IMR-90 (cell line): ENCODE data around the gene CCL20.

Experiments used
- BHLHE40 ChIP-seq: fragments of 150-350 bp; IDR thresholded peaks from 2 replicates; pipeline ENCODE4 v1.6.1; 2016; ENCODE audit warnings: mild to moderate bottlenecking, low read depth, low read length
- CEBPB ChIP-seq: IDR thresholded peaks from 2 replicates; pipeline ENCODE4 v1.6.1; 2012; ENCODE audit warnings: low read depth, low read length, improper control_type of control experiment
- ELK1 ChIP-seq: fragments of 150-350 bp; IDR thresholded peaks from 2 replicates; pipeline ENCODE4 v1.6.1; 2016; ENCODE audit warnings: low read depth, mild to moderate bottlenecking, low read length, moderate library complexity, borderline replicate concordance
- FOS ChIP-seq: fragments of 150-350 bp; IDR thresholded peaks from 2 replicates; pipeline ENCODE4 v1.6.1; 2016; ENCODE audit warnings: low read depth, low read length
- MAFK ChIP-seq: IDR thresholded peaks from 2 replicates; pipeline ENCODE4 v1.6.1; 2012; ENCODE audit warnings: low read depth, low read length, improper control_type of control experiment
- MXI1 ChIP-seq: IDR thresholded peaks from 2 replicates; pipeline ENCODE4 v1.6.1; 2012; ENCODE audit warnings: low read depth, mild to moderate bottlenecking, low read length, moderate library complexity, borderline replicate concordance
- POLR2A ChIP-seq: IDR thresholded peaks from 2 replicates; pipeline ENCODE4 v1.6.1; 2012; ENCODE audit warnings: mild to moderate bottlenecking, low read depth, low read length
- RAD21 ChIP-seq: IDR thresholded peaks from 2 replicates; pipeline ENCODE4 v1.6.1; 2012; ENCODE audit warnings: low read length, improper control_type of control experiment
- RCOR1 ChIP-seq: IDR thresholded peaks from 2 replicates; pipeline ENCODE4 v1.6.1; 2012; ENCODE audit warnings: mild to moderate bottlenecking, low read length, improper control_type of control experiment; ENCODE audit not compliant: insufficient replicate concordance
- USF2 ChIP-seq: fragments of 150-350 bp; IDR thresholded peaks from 2 replicates; pipeline ENCODE4 v1.6.1; 2017; ENCODE audit warnings: mild to moderate bottlenecking, antibody characterized with exemption, low read length, low read depth
- TF ChIP-seq, protein P1 (sequence below): conservative IDR thresholded peaks from 2 replicates; pipeline ENCODE4 v1.5.1; 2012; ENCODE audit warnings: mild to moderate bottlenecking, low read depth, low read length, improper control_type of control experiment

- TF ChIP-seq, protein P1, sequence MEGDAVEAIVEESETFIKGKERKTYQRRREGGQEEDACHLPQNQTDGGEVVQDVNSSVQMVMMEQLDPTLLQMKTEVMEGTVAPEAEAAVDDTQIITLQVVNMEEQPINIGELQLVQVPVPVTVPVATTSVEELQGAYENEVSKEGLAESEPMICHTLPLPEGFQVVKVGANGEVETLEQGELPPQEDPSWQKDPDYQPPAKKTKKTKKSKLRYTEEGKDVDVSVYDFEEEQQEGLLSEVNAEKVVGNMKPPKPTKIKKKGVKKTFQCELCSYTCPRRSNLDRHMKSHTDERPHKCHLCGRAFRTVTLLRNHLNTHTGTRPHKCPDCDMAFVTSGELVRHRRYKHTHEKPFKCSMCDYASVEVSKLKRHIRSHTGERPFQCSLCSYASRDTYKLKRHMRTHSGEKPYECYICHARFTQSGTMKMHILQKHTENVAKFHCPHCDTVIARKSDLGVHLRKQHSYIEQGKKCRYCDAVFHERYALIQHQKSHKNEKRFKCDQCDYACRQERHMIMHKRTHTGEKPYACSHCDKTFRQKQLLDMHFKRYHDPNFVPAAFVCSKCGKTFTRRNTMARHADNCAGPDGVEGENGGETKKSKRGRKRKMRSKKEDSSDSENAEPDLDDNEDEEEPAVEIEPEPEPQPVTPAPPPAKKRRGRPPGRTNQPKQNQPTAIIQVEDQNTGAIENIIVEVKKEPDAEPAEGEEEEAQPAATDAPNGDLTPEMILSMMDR = no peak
- TF ChIP-seq POLR2A (no peak), RAD21 (no peak), FOS (no peak), CEBPB (no peak), BHLHE40 (no peak), MAFK (no peak), RCOR1 (no peak), ELK1 (no peak), USF2 (no peak), MXI1 (no peak)
These were observed 5.7 kb downstream of the CCL20 start for GRCh38 chr2:227819398-227819697.
